BJ (cell line): ENCODE data around the gene TIMM17B. TPM values are rescaled to one million over a fixed set of nuclear protein-coding genes. Genes with fewer than 3 reads are reported as not detected.
A peak's percentile ranks its signal among the peaks of the same experiment; 100 is the strongest.

ENCODE experiments used
- CTCF ChIA-PET: fragments of 350-600 bp; formaldehyde crosslinking; extraction: SDS; loops from one replicate; lab custom pipeline; 2021; ENCODE audit warnings: antibody characterized with exemption, inconsistent platforms; lab: Yijun Ruan, JAX
- POLR2A ChIA-PET: fragments of 300-600 bp; sonication (Branson Sonifier 250); formaldehyde crosslinking; extraction: SDS; loops from one replicate; lab custom pipeline; 2021; ENCODE audit warnings: antibody characterized with exemption; lab: Charles Lee
- DNase-seq: peaks from one replicate; pipeline ENCODE4 v3.0.0-alpha.2; 2011; ENCODE audit warnings: low read depth
- H3K27me3 ChIP-seq: 2 replicates; pipeline ENCODE4 v1.6.0; 2011; ENCODE audit warnings: low read length; ENCODE audit not compliant: control insufficient read depth, insufficient read depth
- H3K36me3 ChIP-seq: 2 replicates; pipeline ENCODE4 v1.5.1; 2011; ENCODE audit warnings: low read length; ENCODE audit not compliant: control insufficient read depth, insufficient read depth
- H3K4me3 ChIP-seq: 2 replicates; pipeline ENCODE4 v1.5.1; 2011; ENCODE audit warnings: low read depth, mild to moderate bottlenecking, control low read depth, low read length
- CTCF ChIP-seq: IDR thresholded peaks from 2 replicates; pipeline ENCODE4 v1.5.1; 2011; ENCODE audit warnings: low read depth, mild to moderate bottlenecking, control low read depth, inconsistent platforms, low read length, moderate library complexity; ENCODE audit not compliant: insufficient read depth
- polyA plus RNA-seq: library from polyadenylated mRNA; depleted of rRNA; stranded (reverse); fragments of >200 nt; gene quantifications from 2 replicates; pipeline ENCODE4 v1.2.3, GENCODE V29; 2011

TIMM17B gene
- polyA plus RNA-seq, 1 experiment: 68.4 TPM

GRCh38 chrX:48913605-48914366 is 16.2 kb upstream of the TIMM17B start:
- H3K36me3 ChIP-seq: peaks cover 1% of the 10 kb centered on the region
- H3K27me3 ChIP-seq: no peaks in the 10 kb centered on the region
- no peak for TF ChIP-seq CTCF
- POLR2A ChIA-PET: no interaction called here
- H3K4me3 ChIP-seq: no peak overlapping the region
- CTCF ChIA-PET: interaction anchor here (0.8 kb wide), 1 partner anchor 152 kb away, joined by 3 read pairs; no protein-coding TSS in a partner anchor
- no peak for DNase-seq

GRCh38 chrX:48911412-48912182 is 14.0 kb upstream of the TIMM17B start, which contains the start of gene SLC35A2:
Gene SLC35A2 (minus strand): TSS chrX:48911646. CDS start chrX:48911636, 10 bp downstream.
- Histone ChIP-seq H3K36me3 (peaks cover 1% of the 10 kb centered on the region), H3K27me3 (no peaks in the 10 kb centered on the region), H3K4me3 (peak within 1 kb of the TSS; percentile 82)
- ChIA-PET CTCF (interaction anchor here (0.7 to 1.6 kb wide), 3 partner anchors 19 to 334 kb away, joined by 3 read pairs; no protein-coding TSS in a partner anchor), POLR2A (no interaction called here)
- DNase-seq: no peak
- no peak for TF ChIP-seq CTCF

DNA sequence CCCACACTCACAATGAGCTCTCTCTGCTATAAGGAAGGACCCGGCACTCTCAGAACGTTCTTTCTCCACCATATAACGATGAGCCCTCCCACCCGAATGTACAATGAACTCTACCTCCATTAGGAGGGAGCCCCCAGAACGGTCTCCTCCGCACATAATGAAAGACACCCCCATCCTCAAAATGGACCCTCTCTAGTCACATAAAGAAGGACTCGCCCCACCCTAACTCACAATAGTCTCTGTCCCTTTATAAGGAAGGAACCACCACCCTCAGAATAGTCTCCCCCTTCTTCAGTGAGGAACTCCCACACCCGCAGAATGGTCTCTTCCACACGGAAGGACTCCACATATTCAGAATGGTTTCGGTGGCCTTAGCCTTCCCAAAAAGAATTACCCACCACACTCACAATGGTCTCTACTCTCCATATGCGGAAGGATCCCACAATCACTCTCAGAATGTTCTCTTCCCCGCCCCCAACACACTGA is 13.4 kb upstream of the TIMM17B start:
- no peak for TF ChIP-seq CTCF
- no peaks in the 10 kb centered on the region for H3K27me3 ChIP-seq
- ChIA-PET POLR2A (no interaction called here), CTCF (interaction anchor here (1.2 to 1.6 kb wide), 2 partner anchors 19 to 20 kb away, joined by 3 read pairs; no protein-coding TSS in a partner anchor)
- peaks cover 3% of the 10 kb centered on the region for H3K36me3 ChIP-seq
- H3K4me3 ChIP-seq: peak overlapping the region; percentile 82
- no peak for DNase-seq

- no peak for DNase-seq
- ChIA-PET CTCF (no interaction called here), POLR2A (no interaction called here)
- no peak overlapping the region for H3K4me3 ChIP-seq
- H3K27me3 ChIP-seq: no peaks in the 10 kb centered on the region
- H3K36me3 ChIP-seq: peaks cover 3% of the 10 kb centered on the region
- TF ChIP-seq CTCF: no peak
Measured at GRCh38 chrX:48909703-48910294, 12.2 kb upstream of the TIMM17B start.
